Naive thymus-derived CD4-positive, alpha-beta T cell (primary cell): Measurements from ENCODE around the gene CENPT. TPM values are rescaled to one million over a fixed set of nuclear protein-coding genes. Genes with fewer than 3 reads are reported as not detected.
"Not testable (repeated sequence)": the region's sequence is repeated elsewhere in the genome, so short reads cannot be mapped to it uniquely, and the experiment has no call there.

Source experiments
- ATAC-seq: fragments of 150-1000 bp; cut with Tn5 transposase; 2 replicates; pipeline ENCODE4 v1.10.0; 2021; ENCODE audit warnings: mild to moderate bottlenecking, moderate library complexity
- CTCF ChIA-PET: fragments of 350-600 bp; sonication (Branson Sonifier 250); formaldehyde crosslinking; loops from one replicate; lab custom pipeline; 2021; ENCODE audit warnings: antibody characterized with exemption; lab: Charles Lee
- POLR2A ChIA-PET: fragments of 350-600 bp; sonication (Branson Sonifier 250); formaldehyde crosslinking; loops from one replicate; lab custom pipeline; 2021; ENCODE audit warnings: antibody characterized with exemption, inconsistent platforms; lab: Charles Lee
- DNase-seq, 9 donors: peaks; one replicate each; pipeline versions ENCODE4 v3.0.0 to v3.0.0-alpha.2; 2020 to 2022; ENCODE audit warnings: mixed read lengths in 1 of 9
- H3K27ac ChIP-seq: one replicate; pipeline ENCODE4 v1.7.0; 2013; ENCODE audit warnings: mild to moderate bottlenecking, low read depth, low read length, moderate library complexity
- H3K27me3 ChIP-seq, 2 donors: one replicate each; pipeline ENCODE4 v1.7.0; 2013; ENCODE audit warnings: low read length in 2 of 2, mild to moderate bottlenecking in 2 of 2, moderate library complexity in 2 of 2; ENCODE audit not compliant: control insufficient read depth in 2 of 2, insufficient read depth in 2 of 2
- H3K36me3 ChIP-seq, 3 experiments: 1 replicate in 2 of 3; 2 replicates in 1 of 3; pipeline ENCODE4 v1.7.0; 2013; ENCODE audit warnings: low read length in 3 of 3, mild to moderate bottlenecking in 3 of 3, moderate library complexity in 1 of 3; ENCODE audit not compliant: insufficient read depth in 3 of 3, control insufficient read depth in 2 of 3
- H3K4me1 ChIP-seq, 2 donors: one replicate each; pipeline ENCODE4 v1.7.0; 2013; ENCODE audit warnings: low read length in 2 of 2, mild to moderate bottlenecking in 2 of 2, moderate library complexity in 1 of 2; ENCODE audit not compliant: control insufficient read depth in 2 of 2, insufficient read depth in 2 of 2
- H3K4me3 ChIP-seq: 2 replicates; pipeline ENCODE4 v1.7.0; 2013; ENCODE audit warnings: mild to moderate bottlenecking, low read length
- H3K9me3 ChIP-seq, 3 experiments: 1 replicate in 2 of 3; 2 replicates in 1 of 3; pipeline ENCODE4 v1.7.0; 2013; ENCODE audit warnings: low read length in 3 of 3; ENCODE audit not compliant: control insufficient read depth in 2 of 3
- H3K27ac Mint-ChIP-seq, 9 donors: one replicate each; pipeline ENCODE4 v1.8.0; 2020 to 2022; ENCODE audit warnings: mixed read lengths in 9 of 9, mild to moderate bottlenecking in 8 of 9, moderate library complexity in 5 of 9, inconsistent platforms in 2 of 9
- H3K27me3 Mint-ChIP-seq, 5 donors: one replicate each; pipeline ENCODE4 v1.8.0; 2021 to 2022; ENCODE audit warnings: mixed read lengths in 5 of 5, mild to moderate bottlenecking in 1 of 5
- H3K36me3 Mint-ChIP-seq, 5 donors: one replicate each; pipeline ENCODE4 v1.8.0; 2020 to 2022; ENCODE audit warnings: mixed read lengths in 5 of 5, mild to moderate bottlenecking in 3 of 5, inconsistent platforms in 1 of 5
- H3K4me1 Mint-ChIP-seq, 7 donors: one replicate each; pipeline ENCODE4 v1.8.0; 2020 to 2022; ENCODE audit warnings: mixed read lengths in 7 of 7, mild to moderate bottlenecking in 3 of 7, inconsistent platforms in 1 of 7
- H3K4me3 Mint-ChIP-seq, 10 donors: one replicate each; pipeline ENCODE4 v1.8.0; 2020 to 2022; ENCODE audit warnings: mild to moderate bottlenecking in 10 of 10, mixed read lengths in 10 of 10, moderate library complexity in 6 of 10, inconsistent platforms in 2 of 10
- H3K9me3 Mint-ChIP-seq, 11 donors: one replicate each; pipeline ENCODE4 v1.8.0; 2020 to 2022; ENCODE audit warnings: mixed read lengths in 11 of 11, mild to moderate bottlenecking in 4 of 11, inconsistent platforms in 1 of 11, moderate library complexity in 1 of 11
- intact Hi-C, 2 donors: fragments of 100-400 bp; cut with micrococcal nuclease; formaldehyde crosslinking; loops; one replicate each; pipeline ENCODE4 v1.15.1; 2023
- polyA plus RNA-seq, 2 donors: library from polyadenylated mRNA; unstranded; fragments of 300-500 nt; fragmentation: Illumina TruSeq; gene quantifications; one replicate each; pipeline ENCODE4 v1.2.3, GENCODE V29; 2021
- total RNA-seq, 6 experiments: library from RNA in 5 of 6; stranded (reverse) in 5 of 6; gene quantifications; 1 replicate in 5 of 6; 2 replicates in 1 of 6; pipeline ENCODE4 v1.2.3 and lab custom pipeline; 2021 to 2026

The CENPT gene
- total and polyA plus RNA-seq, 7 experiments from 2014 or later, result 11.8 to 128 (median 81.3) TPM

DNA sequence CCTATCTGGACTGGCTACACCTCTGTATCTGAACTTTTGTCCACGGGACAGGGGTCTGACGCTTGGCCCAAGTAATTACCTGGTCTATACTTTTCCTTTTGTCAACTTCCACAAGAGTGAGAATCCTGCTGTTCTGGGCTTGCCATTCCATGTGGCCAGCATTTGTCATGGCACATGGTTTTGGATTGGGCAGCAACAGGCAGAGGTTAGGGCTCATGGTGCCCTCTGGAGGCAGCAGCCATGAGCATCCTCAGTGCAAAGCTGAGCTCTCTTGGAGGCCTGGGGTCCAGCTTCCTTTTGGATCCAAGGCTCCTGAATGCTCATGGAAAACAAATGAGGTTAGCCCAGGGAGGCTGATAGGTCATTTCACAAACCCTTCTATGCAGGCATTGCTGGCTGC is 17.8 kb upstream of the CENPT start:
- no peaks in the 10 kb centered on the region for H3K27me3 Mint-ChIP-seq
- no peaks in the 10 kb centered on the region for H3K9me3 ChIP-seq
- no peaks in the 10 kb centered on the region for H3K4me1 ChIP-seq
- ChIA-PET CTCF (interaction anchor here (0.6 to 2.0 kb wide), 8 partner anchors 9 to 344 kb away, joined by 3 to 6 read pairs (median 4); partner anchors contain the start of gene NFATC3), POLR2A (interaction anchor here (0.6 kb wide), 1 partner anchor 49 kb away, joined by 5 read pairs; no protein-coding TSS in a partner anchor)
- no peaks in the 10 kb centered on the region for H3K27me3 ChIP-seq
- no peaks in the 10 kb centered on the region for H3K9me3 Mint-ChIP-seq
- peaks cover 0 to 61% (median 4%) of the 10 kb centered on the region in 3 experiments for H3K36me3 ChIP-seq
- H3K4me3 Mint-ChIP-seq, result no peak overlapping the region
- intact Hi-C loops, result loop anchor here (1.0 to 2.0 kb wide), 5 partner anchors 19 to 344 kb away; partner anchors contain the start of genes CENPT (in 1 of the 2) and NUTF2 (in 1 of the 2)
- H3K27ac ChIP-seq, result no peak overlapping the region
- ATAC-seq (peak; percentile 64), DNase-seq (peak in 2 of 9 donors; percentile 18 to 19)
- H3K4me3 ChIP-seq, result no peak overlapping the region
- peaks cover 0 to 8% (median 0%) of the 10 kb centered on the region in 5 donors for H3K36me3 Mint-ChIP-seq
- peaks cover 4 to 16% (median 8%) of the 10 kb centered on the region in 7 donors for H3K4me1 Mint-ChIP-seq
- H3K27ac Mint-ChIP-seq, result peak overlapping the region in 1 of 9 donors; percentile 65

- Mint-ChIP-seq H3K4me1 (peaks cover 4 to 16% (median 8%) of the 10 kb centered on the region in 7 donors), H3K27me3 (no peaks in the 10 kb centered on the region), H3K27ac (peak overlapping the region in 3 of 9 donors; percentile 25 to 66 (median 60)), H3K9me3 (no peaks in the 10 kb centered on the region), H3K36me3 (peaks cover 0 to 5% (median 0%) of the 10 kb centered on the region in 5 donors), H3K4me3 (no peak overlapping the region)
- H3K27me3 ChIP-seq, result no peaks in the 10 kb centered on the region
- intact Hi-C loops, result loop anchor here in 1 of 2 donors (2.0 kb wide), 2 partner anchors 18 to 192 kb away; partner anchors contain the start of genes CENPT and NUTF2
- DNase-seq (no peak), ATAC-seq (no peak)
- H3K9me3 ChIP-seq, result no peaks in the 10 kb centered on the region
- no peaks in the 10 kb centered on the region for H3K4me1 ChIP-seq
- H3K27ac ChIP-seq, result no peak overlapping the region
- peaks cover 0 to 57% (median 4%) of the 10 kb centered on the region in 3 experiments for H3K36me3 ChIP-seq
- POLR2A ChIA-PET, result interaction anchor here (0.6 to 0.7 kb wide), 2 partner anchors 245 to 359 kb away, joined by 3 read pairs; no protein-coding TSS in a partner anchor
- CTCF ChIA-PET, result interaction anchor here (0.6 to 2.0 kb wide), 2 partner anchors 343 to 551 kb away, joined by 3 to 5 read pairs; no protein-coding TSS in a partner anchor
- H3K4me3 ChIP-seq, result no peak overlapping the region
Measured at GRCh38 chr16:67864594-67864993, 17.1 kb upstream of the CENPT start.

DNA sequence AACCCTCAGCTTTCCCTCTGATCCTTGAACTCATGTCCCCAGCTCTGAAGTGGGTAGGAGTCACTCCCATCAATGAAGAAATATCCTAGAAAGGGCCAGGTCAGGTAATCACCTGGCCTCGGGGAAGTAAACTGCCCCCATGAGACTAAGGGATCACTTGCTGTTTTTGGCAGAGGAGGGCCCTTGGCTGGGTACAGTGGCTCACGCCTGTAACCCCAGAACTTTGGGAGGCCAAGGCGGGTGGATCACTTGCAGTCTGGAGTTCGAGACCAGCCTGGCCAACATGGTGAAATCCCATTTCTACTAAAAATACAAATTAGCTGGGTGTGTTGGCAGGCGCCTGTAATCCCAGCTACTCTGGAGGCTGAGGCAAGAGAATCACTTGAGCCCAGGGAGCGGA is 16.6 kb upstream of the CENPT start:
- ChIA-PET POLR2A (interaction anchor here (0.7 kb wide), 2 partner anchors 152 to 244 kb away, joined by 3 read pairs; no protein-coding TSS in a partner anchor), CTCF (interaction anchor here (0.6 to 1.6 kb wide), 2 partner anchors 48 to 550 kb away, joined by 3 to 4 read pairs; no protein-coding TSS in a partner anchor)
- not testable (repeated sequence) for H3K36me3 Mint-ChIP-seq, ATAC-seq, H3K27me3 ChIP-seq, H3K4me3 Mint-ChIP-seq, H3K27me3 Mint-ChIP-seq, H3K27ac ChIP-seq, DNase-seq, H3K9me3 Mint-ChIP-seq, H3K4me3 ChIP-seq, H3K4me1 ChIP-seq, H3K27ac Mint-ChIP-seq, H3K9me3 ChIP-seq
- peaks cover 0 to 56% (median 4%) of the 10 kb centered on the region in 3 experiments for H3K36me3 ChIP-seq
- intact Hi-C loops, result loop anchor here in 1 of 2 donors (2.0 kb wide), 2 partner anchors 17 to 191 kb away; partner anchors contain the start of genes CENPT and NUTF2
- peaks cover 4 to 16% (median 8%) of the 10 kb centered on the region in 7 donors for H3K4me1 Mint-ChIP-seq

DNA sequence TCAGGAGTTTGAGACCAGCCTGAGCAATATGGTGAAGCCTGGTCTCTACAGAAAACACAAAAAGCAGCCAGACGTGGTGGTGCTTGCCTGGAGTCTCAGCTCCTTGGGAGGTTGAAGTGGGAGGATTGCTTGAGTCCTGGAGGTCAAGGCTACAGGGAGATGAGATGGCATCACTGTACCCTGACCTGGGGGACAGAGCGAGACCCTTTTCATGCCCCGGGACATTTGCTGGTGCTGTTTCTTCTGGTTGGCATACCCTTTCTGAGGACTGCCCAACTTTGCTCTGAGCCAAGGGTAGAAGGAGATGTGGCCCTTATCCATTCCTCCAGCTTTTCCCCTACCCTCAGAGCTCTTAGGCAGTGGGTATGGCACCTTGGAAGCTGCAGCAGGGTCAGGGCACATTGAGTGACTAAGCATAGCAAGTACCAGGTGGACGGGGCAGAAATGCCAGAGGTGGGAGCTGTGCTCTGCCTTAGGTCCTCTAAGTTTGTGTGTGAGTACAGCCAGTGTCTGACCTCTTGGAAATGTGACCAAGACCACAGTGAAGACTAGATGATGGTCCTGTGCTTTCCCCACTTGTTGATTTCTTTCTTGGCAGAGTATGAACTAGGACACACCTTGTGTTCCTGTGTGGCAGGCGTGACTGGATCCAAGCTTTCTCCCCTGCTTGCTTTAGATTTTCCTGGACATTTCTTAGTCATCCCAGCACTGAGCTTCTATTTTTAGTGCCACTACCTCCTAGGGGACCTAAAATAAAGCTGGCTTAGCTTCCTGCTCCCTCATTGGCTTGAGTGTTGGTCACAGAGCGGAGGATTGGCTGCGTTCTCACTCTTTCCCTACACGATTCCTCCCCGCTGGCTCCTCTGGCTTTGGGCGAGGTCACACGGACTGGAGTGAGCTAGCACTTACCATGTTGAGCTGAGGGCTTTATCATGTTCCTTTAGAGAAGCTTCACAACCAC is 15.4 kb upstream of the CENPT start:
- no peaks in the 10 kb centered on the region for H3K27me3 Mint-ChIP-seq
- ATAC-seq, result no peak
- H3K27ac Mint-ChIP-seq, result peak overlapping the region in 5 of 9 donors; percentile 23 to 78 (median 63)
- ChIA-PET POLR2A (interaction anchor here (0.5 to 1.8 kb wide), 3 partner anchors 14 to 44 kb away, joined by 3 to 5 read pairs (median 5); no protein-coding TSS in a partner anchor), CTCF (interaction anchor here (0.6 to 1.6 kb wide), 6 partner anchors 21 to 253 kb away, joined by 3 to 5 read pairs (median 4); partner anchors contain the start of gene TSNAXIP1)
- no peaks in the 10 kb centered on the region for H3K4me1 ChIP-seq
- H3K9me3 Mint-ChIP-seq, result no peaks in the 10 kb centered on the region
- H3K4me3 ChIP-seq, result no peak overlapping the region
- H3K27ac ChIP-seq, result no peak overlapping the region
- no peak for DNase-seq
- no peak overlapping the region for H3K4me3 Mint-ChIP-seq
- no peaks in the 10 kb centered on the region for H3K9me3 ChIP-seq
- H3K27me3 ChIP-seq, result no peaks in the 10 kb centered on the region
- H3K36me3 ChIP-seq, result peaks cover 0 to 46% (median 0%) of the 10 kb centered on the region in 3 experiments
- intact Hi-C loops, result no loop called here
- H3K36me3 Mint-ChIP-seq, result peaks cover 0 to 8% (median 0%) of the 10 kb centered on the region in 5 donors
- peaks cover 11 to 27% (median 16%) of the 10 kb centered on the region in 7 donors for H3K4me1 Mint-ChIP-seq

DNA sequence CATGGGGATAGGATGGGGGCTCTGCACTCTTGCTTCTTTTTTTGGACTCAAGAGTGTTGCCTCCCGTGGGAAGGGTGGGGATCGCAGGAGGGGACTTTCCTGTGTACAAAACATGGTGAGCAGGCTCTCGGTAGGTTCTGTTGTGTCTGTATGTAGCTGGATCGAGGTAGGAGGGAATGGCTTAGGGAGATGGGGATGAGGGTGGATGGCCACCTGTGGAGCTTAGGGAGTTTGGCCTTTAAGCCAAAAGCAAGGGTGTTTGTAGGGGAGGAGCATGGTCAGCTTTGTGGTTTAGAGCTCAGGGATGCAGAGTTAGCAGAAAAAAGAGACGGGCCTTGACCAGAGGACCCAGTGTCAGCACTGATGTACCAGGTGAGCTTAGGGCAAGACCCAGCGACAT is 14.4 kb upstream of the CENPT start:
- H3K4me3 Mint-ChIP-seq, result peak overlapping the region in 1 of 10 donors; percentile 69
- H3K27ac Mint-ChIP-seq, result peak overlapping the region in 3 of 9 donors; percentile 6 to 78 (median 44)
- peaks cover 0 to 6% (median 0%) of the 10 kb centered on the region in 5 donors for H3K36me3 Mint-ChIP-seq
- Histone ChIP-seq H3K27me3 (no peaks in the 10 kb centered on the region), H3K36me3 (peaks cover 0 to 40% (median 0%) of the 10 kb centered on the region in 3 experiments), H3K4me3 (no peak overlapping the region), H3K27ac (no peak overlapping the region), H3K9me3 (no peaks in the 10 kb centered on the region), H3K4me1 (peaks cover 0 to 7% of the 10 kb centered on the region in 2 donors)
- ChIA-PET POLR2A (interaction anchor here (0.6 to 1.8 kb wide), 2 partner anchors 19 to 1315 kb away, joined by 3 to 5 read pairs; no protein-coding TSS in a partner anchor), CTCF (interaction anchor here (0.8 kb wide), 1 partner anchor 77 kb away, joined by 3 read pairs; no protein-coding TSS in a partner anchor)
- H3K27me3 Mint-ChIP-seq, result no peaks in the 10 kb centered on the region
- peaks cover 18 to 37% (median 26%) of the 10 kb centered on the region in 7 donors for H3K4me1 Mint-ChIP-seq
- H3K9me3 Mint-ChIP-seq, result no peaks in the 10 kb centered on the region
- no peak for DNase-seq
- intact Hi-C loops, result no loop called here
- ATAC-seq, result no peak
